PC-9 (cell line): ENCODE measurements around the gene UBE2U.

Experiments
- CTCF ChIP-seq: fragments of 200-600 bp; sonication (generic); conservative IDR thresholded peaks from 2 replicates; pipeline ENCODE4 v1.6.1; 2017; ENCODE audit warnings: mixed run types, antibody characterized with exemption, mild to moderate bottlenecking, moderate library complexity
- EZH2 ChIP-seq: fragments of 200-600 bp; sonication (generic); IDR thresholded peaks from 2 replicates; pipeline ENCODE4 v1.8.0; 2017; ENCODE audit warnings: antibody characterized with exemption, low read depth

- TF ChIP-seq CTCF (no peak), EZH2 (no peak)
Measured at GRCh38 chr1:64310760-64311159, 107.3 kb downstream of the UBE2U start.
